GM21515 (cell line): Measurements from ENCODE around the gene GDNF.
A peak's percentile ranks its signal among the peaks of the same experiment; 100 is the strongest.

ENCODE experiments used
- ATAC-seq: cut with Tn5 transposase; IDR thresholded peaks from one replicate; pipeline ENCODE4 v1.9.1; 2021; ENCODE audit not compliant: unreplicated experiment

The GDNF gene

GRCh38 chr5:37847978-37848425, 8.2 kb upstream of the GDNF start:
- no peak for ATAC-seq

- ATAC-seq = no peak
Measured at GRCh38 chr5:37846786-37847310, 7.0 kb upstream of the GDNF start.

GRCh38 chr5:37844009-37844408, 4.2 kb upstream of the GDNF start:
- no peak for ATAC-seq

DNA sequence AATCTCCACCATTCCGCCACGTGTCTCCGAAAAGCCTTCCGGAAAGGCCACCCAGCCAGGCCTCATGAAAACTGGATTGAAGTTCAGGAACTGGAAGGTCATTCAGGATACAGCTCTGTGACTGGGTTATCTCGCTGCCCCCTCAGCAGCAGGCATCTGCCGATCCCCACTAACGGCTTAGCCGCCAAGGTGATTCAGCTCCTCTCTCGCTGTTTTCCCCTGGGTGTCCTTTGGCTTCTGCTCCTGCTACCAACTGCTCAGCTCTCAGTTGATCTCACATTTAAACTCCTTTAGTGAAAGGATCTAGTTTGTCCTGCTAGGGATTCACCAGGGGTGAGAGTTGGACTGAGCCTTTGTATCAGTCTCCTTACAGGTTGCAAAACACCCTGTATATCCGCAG, 2.2 kb upstream of the GDNF start:
- no peak for ATAC-seq

- no peak for ATAC-seq
Measured at GRCh38 chr5:37841203-37841602, 1.4 kb upstream of the GDNF start.

GRCh38 chr5:37840053-37841034, 503 bp upstream of the GDNF start:
- no peak for ATAC-seq

DNA sequence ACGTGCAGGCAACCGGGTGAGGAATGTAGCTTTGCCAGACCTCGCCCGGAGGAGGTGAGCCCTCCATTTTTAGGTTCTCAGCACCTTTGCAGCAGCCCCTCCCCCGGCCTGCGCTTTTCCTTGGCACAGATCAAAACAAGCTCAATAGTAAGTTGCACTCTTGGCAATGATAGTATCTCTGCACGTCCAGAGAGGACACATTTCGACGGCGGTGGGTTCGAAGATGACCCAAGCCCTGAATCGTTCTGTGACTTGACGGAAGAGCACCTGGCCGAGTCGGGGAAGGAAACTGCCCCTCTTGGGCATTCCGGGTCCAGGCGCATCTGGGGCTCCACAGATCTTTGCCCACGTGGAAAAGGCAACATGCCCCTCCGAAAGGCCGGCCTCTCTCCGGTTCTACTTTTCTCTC, 904 bp downstream of the GDNF start:
- ATAC-seq = no peak

DNA sequence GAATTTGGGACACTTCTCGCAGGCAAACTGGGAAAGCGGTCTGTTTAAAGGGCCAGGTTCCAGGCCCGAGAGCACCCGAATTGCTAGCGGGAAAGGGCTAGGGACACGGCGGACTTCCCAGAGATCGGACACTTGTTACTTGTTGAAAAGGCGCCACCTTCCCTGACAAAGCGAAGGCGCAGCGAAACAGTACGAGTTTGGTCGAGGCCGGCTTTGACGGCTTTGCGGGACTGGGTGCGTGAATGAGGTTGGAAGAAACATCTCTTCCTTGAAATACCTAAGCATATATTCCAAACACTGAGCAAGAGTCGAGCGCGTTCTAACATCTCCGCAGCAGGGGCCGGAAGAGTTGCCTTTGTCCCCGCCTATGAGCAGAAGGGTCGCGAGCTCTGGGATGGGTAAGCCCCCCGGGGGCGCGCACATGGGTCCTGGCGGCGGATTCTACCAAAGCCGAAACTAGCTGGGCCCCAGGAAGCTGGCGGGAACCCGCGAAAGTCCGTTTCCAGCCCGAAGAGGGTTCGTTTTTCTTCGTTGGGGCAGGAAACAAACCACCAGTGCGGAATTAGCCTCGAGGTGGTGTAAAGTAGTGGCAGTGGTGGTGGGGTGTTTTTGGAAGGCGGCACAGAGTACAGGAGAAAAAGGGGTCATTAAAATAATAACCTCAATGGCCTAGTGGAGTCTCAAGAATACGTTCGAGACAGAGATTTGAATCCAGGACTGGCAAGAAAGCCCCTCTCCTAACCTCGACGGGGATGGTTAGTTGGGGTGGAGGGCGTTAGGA, 1.5 kb downstream of the GDNF start:
- ATAC-seq = no peak

- peak; percentile 73 for ATAC-seq
Measured at GRCh38 chr5:37837414-37838032, 2.3 kb downstream of the GDNF start.

GRCh38 chr5:37836592-37837413, 3.0 kb downstream of the GDNF start:
- ATAC-seq = no peak

DNA sequence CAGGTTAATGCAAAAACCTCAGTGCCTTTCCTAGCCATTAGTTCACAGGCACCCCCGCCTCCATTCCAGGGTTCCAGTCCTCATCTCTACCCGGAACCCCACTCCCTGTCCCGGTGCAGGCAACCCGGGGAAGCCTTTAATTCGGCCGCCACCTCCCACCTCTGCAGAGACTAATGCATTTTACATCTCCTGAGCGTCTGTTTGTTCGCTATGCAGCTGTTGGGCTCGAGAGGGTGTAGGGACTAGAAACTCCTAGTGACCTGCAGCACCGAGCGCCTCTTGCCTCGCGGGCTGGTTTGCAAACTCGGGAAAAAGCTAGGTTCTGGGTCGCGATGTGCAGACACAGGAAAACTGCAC, 3.6 kb downstream of the GDNF start:
- ATAC-seq = no peak

DNA sequence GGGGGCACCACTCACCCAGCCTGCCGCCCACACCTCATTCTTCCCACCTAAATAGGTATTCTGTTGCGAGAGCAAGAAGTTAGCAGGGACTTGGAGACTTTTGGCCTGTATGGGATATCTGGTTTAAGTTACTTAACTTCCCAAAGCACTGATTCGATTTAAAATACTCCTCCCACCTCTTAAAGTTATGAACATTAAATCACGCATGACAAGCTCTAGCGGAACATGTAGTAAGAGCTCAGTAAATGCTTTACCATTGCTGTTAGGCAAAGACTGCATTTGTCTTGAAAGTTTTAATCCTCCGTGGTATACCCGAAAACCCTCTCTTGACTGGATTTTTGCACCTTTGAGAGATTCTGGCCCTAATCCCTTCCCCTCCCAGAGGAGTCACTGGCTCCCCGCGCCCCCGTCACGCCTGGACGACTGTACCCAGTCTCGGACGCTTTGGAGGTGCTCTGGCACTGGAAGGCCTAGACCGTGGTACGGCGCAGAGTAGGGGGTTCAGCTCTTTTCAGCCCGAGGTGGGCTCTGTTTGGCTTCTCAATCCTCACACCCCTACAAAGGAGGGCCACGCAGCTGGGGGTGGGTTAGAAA, 4.4 kb downstream of the GDNF start:
- no peak for ATAC-seq

DNA sequence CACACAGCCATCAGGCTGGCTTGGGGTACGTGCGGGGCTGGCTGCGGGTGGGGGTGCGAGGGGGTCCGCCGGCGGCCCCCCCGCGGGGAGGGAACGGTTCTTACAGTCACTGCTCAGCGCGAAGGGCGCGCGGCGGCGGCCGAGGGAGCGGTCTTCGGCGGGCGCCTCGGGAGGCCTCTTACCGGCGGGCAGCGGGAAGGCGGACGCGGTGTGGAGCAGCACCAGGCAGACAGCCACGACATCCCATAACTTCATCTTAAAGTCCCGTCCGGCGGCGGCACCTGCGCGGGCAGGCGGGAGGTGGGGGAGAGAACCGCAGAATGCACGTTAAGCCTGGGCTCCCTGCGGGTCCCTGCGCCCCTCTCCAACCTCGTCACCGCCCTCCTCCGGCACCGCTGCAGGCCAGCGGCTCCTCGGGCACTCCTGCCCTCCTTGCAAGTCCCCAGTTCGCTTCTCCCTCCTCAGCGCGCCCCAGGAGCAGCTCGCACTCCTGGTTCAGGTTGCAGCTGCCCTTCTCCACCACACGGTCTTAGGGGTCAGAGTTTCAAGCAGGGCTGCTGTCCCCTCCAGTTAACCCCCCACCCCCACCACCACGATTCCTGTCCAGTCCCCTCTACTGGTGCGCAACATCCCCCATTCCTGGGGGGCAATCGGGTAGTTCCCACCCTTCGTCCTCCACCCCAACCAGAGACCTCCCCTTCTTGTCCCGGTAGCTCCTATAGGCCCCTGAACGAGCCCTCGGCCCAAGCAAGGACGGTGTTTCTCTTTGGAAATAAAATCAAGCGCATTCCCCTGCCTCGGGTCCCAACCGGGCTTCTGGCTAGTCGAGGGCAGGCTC, 5.1 kb downstream of the GDNF start:
- no peak for ATAC-seq

- ATAC-seq = no peak
Measured at GRCh38 chr5:37833990-37834389, 5.9 kb downstream of the GDNF start.

DNA sequence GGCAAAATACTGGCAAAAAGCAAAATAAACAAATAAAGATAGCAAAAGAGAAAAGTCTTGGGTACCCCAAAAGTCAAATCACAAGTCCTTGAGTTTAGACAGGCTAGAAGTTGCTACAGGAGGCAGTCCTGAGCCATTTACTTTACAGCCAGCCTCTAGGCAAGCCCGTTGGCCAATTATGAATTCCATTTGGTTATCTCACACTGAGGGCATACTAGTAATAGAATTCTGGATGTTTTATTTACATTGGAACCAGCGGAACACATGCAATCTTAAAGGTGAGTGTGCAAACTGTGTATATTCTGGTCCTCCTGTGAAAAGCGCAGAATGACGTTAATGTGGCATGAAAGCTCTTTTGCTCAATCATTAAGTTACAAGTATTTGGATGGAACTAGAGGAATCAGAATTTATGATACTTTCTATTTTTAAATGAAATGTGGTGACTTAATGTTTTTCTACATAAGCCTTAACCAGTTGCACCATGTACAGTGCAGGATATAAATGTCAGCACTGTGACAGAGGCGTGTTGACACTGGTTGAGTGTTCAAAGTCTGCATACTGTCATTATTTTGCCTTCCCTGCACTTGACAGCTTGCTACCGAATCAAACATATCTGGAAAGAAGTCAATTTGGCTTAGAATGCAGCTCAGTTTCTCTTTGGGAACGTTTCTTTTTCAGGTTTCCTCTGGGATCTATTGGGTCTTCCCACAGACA, 7.9 kb downstream of the GDNF start:
- no peak for ATAC-seq

GRCh38 chr5:37830348-37830747, 9.5 kb downstream of the GDNF start:
- ATAC-seq = no peak

DNA sequence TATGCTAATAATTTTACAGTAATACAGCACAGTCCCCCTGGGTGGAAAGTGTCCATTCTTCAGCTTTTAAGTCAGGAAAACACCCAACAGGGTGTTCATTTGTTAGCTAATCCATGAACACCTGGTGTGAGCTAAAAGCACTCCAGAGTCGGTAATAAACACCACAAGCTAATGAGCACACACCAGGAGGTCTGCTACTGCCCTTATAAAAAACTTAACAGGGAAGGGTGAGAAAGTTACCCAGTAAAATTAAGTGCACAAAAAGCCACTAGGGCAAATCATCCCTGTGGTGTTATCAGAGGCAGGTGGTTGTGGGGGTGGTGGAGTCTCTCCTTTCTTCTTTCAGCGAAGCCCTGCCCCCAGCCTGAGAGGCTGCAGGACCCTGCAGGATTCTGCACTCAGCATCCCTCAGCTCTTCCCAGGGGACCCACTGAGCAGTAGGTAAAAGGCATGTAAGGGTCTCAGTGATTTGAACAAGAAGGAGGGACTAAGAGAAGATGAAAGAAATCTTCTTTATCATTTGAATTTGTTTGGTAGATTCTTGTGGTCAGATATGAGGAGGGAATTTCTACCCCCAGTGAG, 14.4 kb downstream of the GDNF start:
- ATAC-seq = no peak

DNA sequence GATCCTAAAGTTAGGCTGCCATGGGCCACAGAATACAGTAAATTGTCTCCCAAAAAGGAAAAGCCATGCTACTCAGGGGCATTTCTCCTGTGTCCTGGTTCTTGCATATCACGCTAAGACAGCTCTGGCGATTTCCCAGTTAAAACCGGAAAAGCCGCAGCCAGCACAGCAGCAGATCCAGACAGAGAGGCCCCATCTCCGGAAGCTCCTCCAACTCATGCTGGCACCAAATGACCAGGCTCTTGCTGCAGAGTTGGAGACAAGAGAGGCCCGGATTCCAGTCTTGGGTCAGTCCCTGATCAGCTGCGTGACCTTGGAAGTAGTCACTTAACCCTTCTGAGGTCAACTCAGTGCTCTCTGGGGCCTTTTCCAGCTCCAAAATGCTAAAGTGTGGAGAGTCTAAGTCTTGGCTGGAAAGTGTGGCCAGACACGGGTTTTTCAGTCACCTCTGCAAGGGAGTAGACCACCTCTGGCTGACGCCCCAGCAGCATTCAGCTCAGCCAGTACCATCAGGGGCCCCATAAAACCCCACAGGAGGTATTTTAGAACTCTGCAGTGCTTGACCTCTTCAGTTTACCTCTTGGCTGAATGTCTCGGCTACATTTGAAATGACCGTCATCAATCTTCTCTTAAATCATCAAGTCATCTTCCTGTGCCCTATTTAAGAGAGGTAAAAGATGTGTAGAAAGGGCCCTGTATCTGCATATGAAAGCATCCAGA, 16.2 kb downstream of the GDNF start:
- ATAC-seq = no peak
